Measurements from ENCODE around the gene RIOX2. TPM values are rescaled to one million over a fixed set of nuclear protein-coding genes. Genes with fewer than 3 reads are reported as not detected.
A peak's percentile ranks its signal among the peaks of the same experiment; 100 is the strongest.

The RIOX2 gene
- total RNA-seq, 1 donor from 2014 or later = 87.7 TPM

- DNase-seq = no peak
- Mint-ChIP-seq H3K4me1 (peaks cover 5% of the 10 kb centered on the region), H3K36me3 (ENCODE audit: low read depth) (peaks cover 22% of the 10 kb centered on the region), H3K27ac (no peak overlapping the region), H3K4me3 (no peak overlapping the region), H3K9me3 (no peaks in the 10 kb centered on the region), H3K27me3 (no peaks in the 10 kb centered on the region)
- intact Hi-C loops (cut with micrococcal nuclease) = no loop called here
These were observed 70.7 kb downstream of the RIOX2 start for GRCh38 chr3:97901313-97902248.

GRCh38 chr3:97899331-97899730, 72.9 kb downstream of the RIOX2 start:
- intact Hi-C loops (cut with micrococcal nuclease) = no loop called here
- Mint-ChIP-seq H3K4me3 (no peak overlapping the region), H3K27me3 (no peaks in the 10 kb centered on the region), H3K9me3 (no peaks in the 10 kb centered on the region), H3K36me3 (ENCODE audit: low read depth) (peaks cover 29% of the 10 kb centered on the region), H3K27ac (no peak overlapping the region), H3K4me1 (peaks cover 5% of the 10 kb centered on the region)
- no peak for DNase-seq

GRCh38 chr3:97896547-97896946, 75.7 kb downstream of the RIOX2 start:
- DNase-seq = no peak
- H3K27me3 Mint-ChIP-seq = no peaks in the 10 kb centered on the region
- no peak overlapping the region for H3K27ac Mint-ChIP-seq
- no peak overlapping the region for H3K4me3 Mint-ChIP-seq
- intact Hi-C loops (cut with micrococcal nuclease) = no loop called here
- peaks cover 2% of the 10 kb centered on the region for H3K4me1 Mint-ChIP-seq
- H3K36me3 Mint-ChIP-seq (ENCODE audit: low read depth) = peaks cover 32% of the 10 kb centered on the region
- no peaks in the 10 kb centered on the region for H3K9me3 Mint-ChIP-seq

- peaks cover 32% of the 10 kb centered on the region for H3K36me3 Mint-ChIP-seq (ENCODE audit: low read depth)
- no peaks in the 10 kb centered on the region for H3K27me3 Mint-ChIP-seq
- peak overlapping the region; percentile 13 for H3K27ac Mint-ChIP-seq
- intact Hi-C loops (cut with micrococcal nuclease) = no loop called here
- H3K4me1 Mint-ChIP-seq = no peaks in the 10 kb centered on the region
- H3K9me3 Mint-ChIP-seq = no peaks in the 10 kb centered on the region
- no peak overlapping the region for H3K4me3 Mint-ChIP-seq
- DNase-seq = no peak
These were observed 76.1 kb downstream of the RIOX2 start for GRCh38 chr3:97896129-97896528.

- H3K27me3 Mint-ChIP-seq = no peaks in the 10 kb centered on the region
- H3K9me3 Mint-ChIP-seq = no peaks in the 10 kb centered on the region
- no peaks in the 10 kb centered on the region for H3K4me1 Mint-ChIP-seq
- intact Hi-C loops (cut with micrococcal nuclease) = no loop called here
- H3K4me3 Mint-ChIP-seq = no peak overlapping the region
- H3K27ac Mint-ChIP-seq = no peak overlapping the region
- peaks cover 29% of the 10 kb centered on the region for H3K36me3 Mint-ChIP-seq (ENCODE audit: low read depth)
- DNase-seq = no peak
These were observed 77.0 kb downstream of the RIOX2 start for GRCh38 chr3:97895216-97895615.

GRCh38 chr3:97892852-97893251, 79.4 kb downstream of the RIOX2 start:
- no peaks in the 10 kb centered on the region for H3K27me3 Mint-ChIP-seq
- H3K9me3 Mint-ChIP-seq = no peaks in the 10 kb centered on the region
- no peak for DNase-seq
- H3K4me3 Mint-ChIP-seq = no peak overlapping the region
- no peak overlapping the region for H3K27ac Mint-ChIP-seq
- no peaks in the 10 kb centered on the region for H3K4me1 Mint-ChIP-seq
- intact Hi-C loops (cut with micrococcal nuclease) = no loop called here
- peaks cover 33% of the 10 kb centered on the region for H3K36me3 Mint-ChIP-seq (ENCODE audit: low read depth)

Other genes starting within 250 kb of the RIOX2 start
- gene ARL6, start 207.7 kb downstream of the RIOX2 start, total RNA-seq = 6.1 and 6.3 TPM in 2 replicates
- 8.1 and 8.3 TPM in 2 replicates for gene CRYBG3, start 150.4 kb downstream of the RIOX2 start, total RNA-seq
- 0.05 and 0.12 TPM in 2 replicates for gene GABRR3, start 62.9 kb upstream of the RIOX2 start, total RNA-seq
- gene OR5AC2, start 114.7 kb upstream of the RIOX2 start, total RNA-seq = not detected in 2 replicates
- not detected in 2 replicates for gene OR5H1, start 158.3 kb upstream of the RIOX2 start, total RNA-seq
- gene OR5H14, start 175.0 kb upstream of the RIOX2 start, total RNA-seq = not detected in 2 replicates
- gene OR5H15, start 194.3 kb upstream of the RIOX2 start, total RNA-seq = not detected in 2 replicates

Measured in activated CD4-positive, alpha-beta T cell treated with anti-CD3 and anti-CD28 coated beads, Interleukin-2, amount 10 ng/mL, durations not matched to agents 24 days and 14 days (primary cell).